ENCODE data around the gene PCNX1. TPM values are rescaled to one million over a fixed set of nuclear protein-coding genes. Genes with fewer than 3 reads are reported as not detected.

Gene PCNX1
- total RNA-seq, 1 donor from 2014 or later: 37.9 TPM

- H3K27me3 Mint-ChIP-seq: peaks cover 4% of the 10 kb centered on the region
- no peak overlapping the region for H3K4me3 Mint-ChIP-seq
- TF ChIP-seq CTCF (conservative IDR thresholded peaks at IDR 0.05): no peak
- no peak overlapping the region for H3K27ac Mint-ChIP-seq
- H3K36me3 Mint-ChIP-seq: no peaks in the 10 kb centered on the region
- H3K4me1 Mint-ChIP-seq (ENCODE audit: unreplicated experiment): peaks cover 1% of the 10 kb centered on the region
- DNase-seq (ENCODE audit: extremely low spot score, unreplicated experiment): no peak
- H3K9me3 Mint-ChIP-seq: no peaks in the 10 kb centered on the region
Measured at GRCh38 chr14:70881549-70882177, 25.6 kb upstream of the PCNX1 start.

GRCh38 chr14:70882776-70883492 is 24.3 kb upstream of the PCNX1 start:
- DNase-seq (ENCODE audit: extremely low spot score, unreplicated experiment): no peak
- TF ChIP-seq CTCF (conservative IDR thresholded peaks at IDR 0.05): no peak
- Mint-ChIP-seq H3K27ac (no peak overlapping the region), H3K27me3 (peaks cover 4% of the 10 kb centered on the region), H3K4me1 (ENCODE audit: unreplicated experiment) (peaks cover 9% of the 10 kb centered on the region), H3K9me3 (no peaks in the 10 kb centered on the region), H3K4me3 (no peak overlapping the region), H3K36me3 (no peaks in the 10 kb centered on the region)

- Mint-ChIP-seq H3K27me3 (peaks cover 4% of the 10 kb centered on the region), H3K27ac (no peak overlapping the region), H3K36me3 (no peaks in the 10 kb centered on the region), H3K9me3 (no peaks in the 10 kb centered on the region), H3K4me3 (no peak overlapping the region), H3K4me1 (ENCODE audit: unreplicated experiment) (peaks cover 9% of the 10 kb centered on the region)
- no peak for DNase-seq (ENCODE audit: extremely low spot score, unreplicated experiment)
- no peak for TF ChIP-seq CTCF (conservative IDR thresholded peaks at IDR 0.05)
Measured at GRCh38 chr14:70884595-70885342, 22.5 kb upstream of the PCNX1 start.

- Mint-ChIP-seq H3K4me1 (ENCODE audit: unreplicated experiment) (peaks cover 9% of the 10 kb centered on the region), H3K9me3 (no peaks in the 10 kb centered on the region), H3K4me3 (no peak overlapping the region), H3K27ac (no peak overlapping the region), H3K36me3 (no peaks in the 10 kb centered on the region), H3K27me3 (peaks cover 4% of the 10 kb centered on the region)
- no peak for DNase-seq (ENCODE audit: extremely low spot score, unreplicated experiment)
- TF ChIP-seq CTCF (conservative IDR thresholded peaks at IDR 0.05): no peak
Measured at GRCh38 chr14:70885343-70886022, 21.8 kb upstream of the PCNX1 start.

GRCh38 chr14:70886421-70887206 is 20.6 kb upstream of the PCNX1 start:
- H3K27me3 Mint-ChIP-seq: peaks cover 4% of the 10 kb centered on the region
- no peak for TF ChIP-seq CTCF (conservative IDR thresholded peaks at IDR 0.05)
- no peak overlapping the region for H3K4me3 Mint-ChIP-seq
- H3K4me1 Mint-ChIP-seq (ENCODE audit: unreplicated experiment): peaks cover 9% of the 10 kb centered on the region
- H3K27ac Mint-ChIP-seq: no peak overlapping the region
- no peak for DNase-seq (ENCODE audit: extremely low spot score, unreplicated experiment)
- no peaks in the 10 kb centered on the region for H3K9me3 Mint-ChIP-seq
- no peaks in the 10 kb centered on the region for H3K36me3 Mint-ChIP-seq
